HepG2 (cell line): ENCODE measurements around the gene BUB1B. TPM values are rescaled to one million over a fixed set of nuclear protein-coding genes. Genes with fewer than 3 reads are reported as not detected.

Experiments
- ATAC-seq: fragments of 200-7000 bp; cut with Tn5 transposase; 3 replicates; pipeline ENCODE4 v1.9.1; 2020; ENCODE audit warnings: mild to moderate bottlenecking, moderate library complexity
- BruUV-seq: library from RNA; stranded (reverse); fragments of 400-500 nt; replicated peaks from 2 replicates; lab custom pipeline; 2021; lab: Mats Ljungman, UMichigan
- CTCF ChIA-PET: fragments of 300-600 bp; formaldehyde crosslinking; extraction: SDS; loops from one replicate; lab custom pipeline; 2021; ENCODE audit warnings: low total read pairs, inconsistent platforms, low intra/inter-chr PET ratio; lab: Yijun Ruan, JAX
- POLR2A ChIA-PET: fragments of 350-600 bp; sonication (Branson Sonifier 250); formaldehyde crosslinking; loops from one replicate; lab custom pipeline; 2020; ENCODE audit warnings: antibody characterized with exemption, inconsistent platforms; lab: Yijun Ruan, JAX
- DNase-seq: peaks from one replicate; pipeline ENCODE4 v3.0.0-alpha.2; 2015; ENCODE audit warnings: low spot score
- FAIRE-seq: peaks from 3 replicates; lab custom pipeline; 2011; peaks lifted over from hg19 to GRCh38; lab: Jason Lieb, UNC
- H2AFZ ChIP-seq: one replicate; pipeline ENCODE4 v1.6.1; 2011; ENCODE audit warnings: low read length, inconsistent platforms
- H3K27ac ChIP-seq: fragments of 300-600 bp; 3 replicates; pipeline ENCODE4 v1.8.0; 2011; ENCODE audit warnings: mixed run types, mild to moderate bottlenecking, mixed read lengths, low read length, inconsistent platforms; ENCODE audit not compliant: insufficient read depth; ENCODE audit errors: extremely low read length
- H3K27me3 ChIP-seq, 2 experiments: fragments of 200-600 bp in 1 of 2; 2 replicates in 1 of 2; 3 replicates in 1 of 2; pipeline versions ENCODE4 v1.6.0 to v1.8.0; 2011; ENCODE audit warnings: low read length in 2 of 2, mild to moderate bottlenecking in 2 of 2, moderate library complexity in 2 of 2, inconsistent platforms in 1 of 2; ENCODE audit not compliant: insufficient read depth in 2 of 2, control insufficient read depth in 1 of 2
- H3K36me3 ChIP-seq, 2 experiments: fragments of 200-600 bp in 1 of 2; replicated peaks in 1 of 2; 2 replicates in 1 of 2; 3 replicates in 1 of 2; pipeline versions ENCODE4 v1.5.1 to v1.8.0; 2011; ENCODE audit warnings: low read length in 2 of 2, inconsistent platforms in 1 of 2; ENCODE audit not compliant: insufficient read depth in 2 of 2, control insufficient read depth in 1 of 2
- H3K4me1 ChIP-seq: 2 replicates; pipeline ENCODE4 v1.5.1; 2012; ENCODE audit warnings: low read length, inconsistent platforms; ENCODE audit not compliant: insufficient read depth
- H3K4me2 ChIP-seq: 2 replicates; pipeline ENCODE4 v1.6.0; 2011; ENCODE audit warnings: low read depth, low read length, inconsistent platforms
- H3K4me3 ChIP-seq, 3 experiments: fragments of 200-600 bp in 1 of 3; sonication (generic), shearing (Covaris generic) in 1 of 3; replicated peaks in 1 of 3; 2 replicates each; pipeline ENCODE4 v1.5.1; 2011 to 2016; ENCODE audit warnings: low read length in 3 of 3, inconsistent platforms in 2 of 3, low read depth in 2 of 3, mild to moderate bottlenecking in 2 of 3, control low read depth in 1 of 3, mixed read lengths in 1 of 3; ENCODE audit not compliant: insufficient read depth in 1 of 3
- H3K79me2 ChIP-seq: one replicate; pipeline ENCODE4 v1.6.1; 2011; ENCODE audit warnings: low read length, inconsistent platforms; ENCODE audit not compliant: insufficient read depth
- H3K9ac ChIP-seq: 2 replicates; pipeline ENCODE4 v1.6.0; 2011; ENCODE audit warnings: mild to moderate bottlenecking, low read depth, low read length, inconsistent platforms; ENCODE audit not compliant: insufficient read depth
- H3K9me3 ChIP-seq: 2 replicates; pipeline ENCODE4 v1.5.1; 2012; ENCODE audit warnings: mild to moderate bottlenecking, low read length
- H4K20me1 ChIP-seq: 2 replicates; pipeline ENCODE4 v1.6.0; 2011; ENCODE audit warnings: inconsistent platforms, mild to moderate bottlenecking, low read length, moderate library complexity; ENCODE audit not compliant: insufficient read depth
- CREBL2 ChIP-seq: sonication (generic); formaldehyde crosslinking; IDR thresholded peaks from 2 replicates; pipeline ENCODE4 v1.8.1; 2023; ENCODE audit warnings: missing genetic modification reagents, mild to moderate bottlenecking, borderline replicate concordance
- NONO ChIP-seq, 2 experiments: fragments of 450-650 bp in 1 of 2; sonication (generic) in 1 of 2; formaldehyde crosslinking in 1 of 2; IDR thresholded peaks in 1 of 2; conservative IDR thresholded peaks in 1 of 2; 2 replicates each; pipeline versions ENCODE4 v1.6.1 to v1.8.0; 2017 to 2022; ENCODE audit warnings: mild to moderate bottlenecking in 1 of 2, missing genetic modification reagents in 1 of 2, moderate library complexity in 1 of 2
- PHF8 ChIP-seq: sonication (generic); formaldehyde crosslinking; IDR thresholded peaks from 2 replicates; pipeline ENCODE4 v1.5.0; 2020; ENCODE audit warnings: missing genetic modification reagents
- SP5 ChIP-seq: IDR thresholded peaks from 2 replicates; pipeline ENCODE4 v1.6.1; 2016; ENCODE audit warnings: low read depth, borderline replicate concordance
- ZFP41 ChIP-seq: sonication (generic); formaldehyde crosslinking; IDR thresholded peaks from 2 replicates; pipeline ENCODE4 v1.4.0; 2020; ENCODE audit warnings: mild to moderate bottlenecking, missing genetic modification reagents, borderline replicate concordance
- ZNF143 ChIP-seq: sonication (generic); formaldehyde crosslinking; IDR thresholded peaks from 2 replicates; pipeline ENCODE4 v1.4.0; 2020; ENCODE audit warnings: missing genetic modification reagents
- WGBS: methylation state at CpG from one replicate; pipeline ENCODE4 v1.1.6; 2017; ENCODE audit warnings: low lambda C conversion rate; 5-methylcytosine and 5-hydroxymethylcytosine counted together
- in situ Hi-C: cut with HindIII; loops from 2 replicates; pipeline ENCODE4 v1.10.0; 2017; ENCODE audit warnings: low pct_unique_long_range_greater_than_20kb; ENCODE audit not compliant: extremely low pct_ligation_motif_present
- intact Hi-C: fragments of 100-400 bp; cut with micrococcal nuclease; formaldehyde crosslinking; loops from one replicate; pipeline ENCODE4 v1.10.0; 2022; ENCODE audit not compliant: unreplicated experiment
- polyA plus RNA-seq, 8 experiments: library from polyadenylated mRNA; depleted of rRNA in 3 of 8; stranded (reverse) in 7 of 8; unstranded in 1 of 8; fragments of >200 nt; fragmentation: Illumina TruSeq in 4 of 8; extraction: Trizol in 4 of 8; gene quantifications; 2 replicates each; pipeline versions ENCODE4 v1.2.1 to v1.2.3, GENCODE V29; 2011 to 2016; ENCODE audit warnings: low read depth in 4 of 8, missing spikeins in 1 of 8, mixed read lengths in 1 of 8; ENCODE audit not compliant: insufficient read depth in 1 of 8
- total RNA-seq, 5 experiments: library from RNA; depleted of rRNA; stranded (reverse); fragments of >200 nt; fragmentation: Illumina TruSeq; extraction: Trizol; gene quantifications; 2 replicates each; pipeline ENCODE4 v1.2.3, GENCODE V29; 2016; ENCODE audit warnings: low read depth in 1 of 5
- TF ChIP-seq, protein P1 (sequence below): sonication (generic); formaldehyde crosslinking; IDR thresholded peaks from 2 replicates; pipeline ENCODE4 v1.9.0; 2021; ENCODE audit warnings: missing genetic modification reagents, borderline replicate concordance
- TF ChIP-seq, protein P2 (sequence below): sonication (generic); formaldehyde crosslinking; IDR thresholded peaks from 2 replicates; pipeline ENCODE4 v1.8.1; 2023; ENCODE audit warnings: mild to moderate bottlenecking, moderate library complexity, missing genetic modification reagents
- TF ChIP-seq, protein P3 (sequence below): sonication (generic); formaldehyde crosslinking; IDR thresholded peaks from 2 replicates; pipeline ENCODE4 v1.5.1; 2020; ENCODE audit warnings: mild to moderate bottlenecking, missing genetic modification reagents, borderline replicate concordance

BUB1B gene
- total and polyA plus RNA-seq, 2 of the 13 experiments (the other 11 are each of a cell fraction or from before 2014, with no cell fraction given) = 26.2 to 63.5 TPM

GRCh38 chr15:40245666-40246450 lies 85.0 kb downstream of the BUB1B start (continued):
- TF ChIP-seq, protein P1, sequence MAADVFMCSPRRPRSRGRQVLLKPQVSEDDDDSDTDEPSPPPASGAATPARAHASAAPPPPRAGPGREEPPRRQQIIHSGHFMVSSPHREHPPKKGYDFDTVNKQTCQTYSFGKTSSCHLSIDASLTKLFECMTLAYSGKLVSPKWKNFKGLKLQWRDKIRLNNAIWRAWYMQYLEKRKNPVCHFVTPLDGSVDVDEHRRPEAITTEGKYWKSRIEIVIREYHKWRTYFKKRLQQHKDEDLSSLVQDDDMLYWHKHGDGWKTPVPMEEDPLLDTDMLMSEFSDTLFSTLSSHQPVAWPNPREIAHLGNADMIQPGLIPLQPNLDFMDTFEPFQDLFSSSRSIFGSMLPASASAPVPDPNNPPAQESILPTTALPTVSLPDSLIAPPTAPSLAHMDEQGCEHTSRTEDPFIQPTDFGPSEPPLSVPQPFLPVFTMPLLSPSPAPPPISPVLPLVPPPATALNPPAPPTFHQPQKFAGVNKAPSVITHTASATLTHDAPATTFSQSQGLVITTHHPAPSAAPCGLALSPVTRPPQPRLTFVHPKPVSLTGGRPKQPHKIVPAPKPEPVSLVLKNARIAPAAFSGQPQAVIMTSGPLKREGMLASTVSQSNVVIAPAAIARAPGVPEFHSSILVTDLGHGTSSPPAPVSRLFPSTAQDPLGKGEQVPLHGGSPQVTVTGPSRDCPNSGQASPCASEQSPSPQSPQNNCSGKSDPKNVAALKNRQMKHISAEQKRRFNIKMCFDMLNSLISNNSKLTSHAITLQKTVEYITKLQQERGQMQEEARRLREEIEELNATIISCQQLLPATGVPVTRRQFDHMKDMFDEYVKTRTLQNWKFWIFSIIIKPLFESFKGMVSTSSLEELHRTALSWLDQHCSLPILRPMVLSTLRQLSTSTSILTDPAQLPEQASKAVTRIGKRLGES (CRISPR knock-in tag) = no peak

GRCh38 chr15:40246496-40247280 lies 85.8 kb downstream of the BUB1B start:
- POLR2A ChIA-PET = no interaction called here
- TF ChIP-seq, protein P2, sequence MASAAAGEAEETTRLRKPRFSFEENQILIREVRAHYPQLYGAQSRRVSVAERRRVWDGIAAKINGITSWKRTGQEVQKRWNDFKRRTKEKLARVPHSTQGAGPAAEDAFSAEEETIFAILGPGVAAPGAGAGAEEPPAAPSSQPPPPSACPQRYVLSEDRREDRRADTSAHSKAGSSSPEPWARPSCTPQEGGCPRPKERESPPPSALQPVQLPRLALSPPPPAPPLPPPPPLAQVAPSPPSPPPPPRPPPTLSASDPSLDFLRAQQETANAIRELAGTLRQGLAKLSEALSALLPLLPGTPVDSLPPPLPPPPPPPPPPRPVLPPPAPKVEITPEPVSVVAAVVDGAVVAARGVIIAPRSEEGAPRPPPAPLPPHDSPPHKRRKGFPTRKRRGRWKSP (CRISPR knock-in tag) = no peak
- TF ChIP-seq, protein P3, sequence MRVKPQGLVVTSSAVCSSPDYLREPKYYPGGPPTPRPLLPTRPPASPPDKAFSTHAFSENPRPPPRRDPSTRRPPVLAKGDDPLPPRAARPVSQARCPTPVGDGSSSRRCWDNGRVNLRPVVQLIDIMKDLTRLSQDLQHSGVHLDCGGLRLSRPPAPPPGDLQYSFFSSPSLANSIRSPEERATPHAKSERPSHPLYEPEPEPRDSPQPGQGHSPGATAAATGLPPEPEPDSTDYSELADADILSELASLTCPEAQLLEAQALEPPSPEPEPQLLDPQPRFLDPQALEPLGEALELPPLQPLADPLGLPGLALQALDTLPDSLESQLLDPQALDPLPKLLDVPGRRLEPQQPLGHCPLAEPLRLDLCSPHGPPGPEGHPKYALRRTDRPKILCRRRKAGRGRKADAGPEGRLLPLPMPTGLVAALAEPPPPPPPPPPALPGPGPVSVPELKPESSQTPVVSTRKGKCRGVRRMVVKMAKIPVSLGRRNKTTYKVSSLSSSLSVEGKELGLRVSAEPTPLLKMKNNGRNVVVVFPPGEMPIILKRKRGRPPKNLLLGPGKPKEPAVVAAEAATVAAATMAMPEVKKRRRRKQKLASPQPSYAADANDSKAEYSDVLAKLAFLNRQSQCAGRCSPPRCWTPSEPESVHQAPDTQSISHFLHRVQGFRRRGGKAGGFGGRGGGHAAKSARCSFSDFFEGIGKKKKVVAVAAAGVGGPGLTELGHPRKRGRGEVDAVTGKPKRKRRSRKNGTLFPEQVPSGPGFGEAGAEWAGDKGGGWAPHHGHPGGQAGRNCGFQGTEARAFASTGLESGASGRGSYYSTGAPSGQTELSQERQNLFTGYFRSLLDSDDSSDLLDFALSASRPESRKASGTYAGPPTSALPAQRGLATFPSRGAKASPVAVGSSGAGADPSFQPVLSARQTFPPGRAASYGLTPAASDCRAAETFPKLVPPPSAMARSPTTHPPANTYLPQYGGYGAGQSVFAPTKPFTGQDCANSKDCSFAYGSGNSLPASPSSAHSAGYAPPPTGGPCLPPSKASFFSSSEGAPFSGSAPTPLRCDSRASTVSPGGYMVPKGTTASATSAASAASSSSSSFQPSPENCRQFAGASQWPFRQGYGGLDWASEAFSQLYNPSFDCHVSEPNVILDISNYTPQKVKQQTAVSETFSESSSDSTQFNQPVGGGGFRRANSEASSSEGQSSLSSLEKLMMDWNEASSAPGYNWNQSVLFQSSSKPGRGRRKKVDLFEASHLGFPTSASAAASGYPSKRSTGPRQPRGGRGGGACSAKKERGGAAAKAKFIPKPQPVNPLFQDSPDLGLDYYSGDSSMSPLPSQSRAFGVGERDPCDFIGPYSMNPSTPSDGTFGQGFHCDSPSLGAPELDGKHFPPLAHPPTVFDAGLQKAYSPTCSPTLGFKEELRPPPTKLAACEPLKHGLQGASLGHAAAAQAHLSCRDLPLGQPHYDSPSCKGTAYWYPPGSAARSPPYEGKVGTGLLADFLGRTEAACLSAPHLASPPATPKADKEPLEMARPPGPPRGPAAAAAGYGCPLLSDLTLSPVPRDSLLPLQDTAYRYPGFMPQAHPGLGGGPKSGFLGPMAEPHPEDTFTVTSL (CRISPR knock-in tag) = no peak
- TF ChIP-seq SP5 (CRISPR knock-in tag) = no peak
- no peak for TF ChIP-seq CREBL2 (CRISPR knock-in tag)
- no peak for TF ChIP-seq ZNF143 (CRISPR knock-in tag)
- TF ChIP-seq NONO (IDR thresholded peaks at IDR 0.05) = no peak
- TF ChIP-seq NONO (CRISPR knock-in tag; conservative IDR thresholded peaks at IDR 0.05) = no peak
- TF ChIP-seq ZFP41 (CRISPR knock-in tag) = no peak
- no peak for TF ChIP-seq PHF8 (CRISPR knock-in tag)

More at GRCh38 chr15:40246496-40247280, 85.8 kb downstream of the BUB1B start:
- Histone ChIP-seq H3K36me3 (no peaks in the 10 kb centered on the region), H3K27me3 (peaks cover 0 to 51% of the 10 kb centered on the region in 2 experiments; a peak in 4 of 5 replicates), H3K4me1 (peaks cover 28% of the 10 kb centered on the region), H3K79me2 (no peaks in the 10 kb centered on the region), H3K4me3 (no peak overlapping the region), H2AFZ (no peak overlapping the region), H4K20me1 (no peaks in the 10 kb centered on the region), H3K27ac (no peak overlapping the region), H3K9me3 (no peaks in the 10 kb centered on the region), H3K9ac (no peak overlapping the region), H3K4me2 (no peak overlapping the region)
- no peak for ATAC-seq
- CTCF ChIA-PET = no interaction called here
- 59% methylated on average over 6 of the region's 8 CpGs for WGBS
- DNase-seq = no peak
- intact Hi-C loops = no loop called here
- BruUV-seq = no TSS peak
- in situ Hi-C loops = no loop called here
- FAIRE-seq = no peak
